GM18511 (cell line): Measurements from ENCODE around the gene TMEM95.
A peak's percentile ranks its signal among the peaks of the same experiment; 100 is the strongest.
"Not testable (repeated sequence)": the region's sequence is repeated elsewhere in the genome, so short reads cannot be mapped to it uniquely, and the experiment has no call there.

Source experiments
- ATAC-seq: cut with Tn5 transposase; IDR thresholded peaks from one replicate; pipeline ENCODE4 v1.9.1; 2021; ENCODE audit warnings: mild to moderate bottlenecking, moderate library complexity; ENCODE audit not compliant: unreplicated experiment

Gene TMEM95

DNA sequence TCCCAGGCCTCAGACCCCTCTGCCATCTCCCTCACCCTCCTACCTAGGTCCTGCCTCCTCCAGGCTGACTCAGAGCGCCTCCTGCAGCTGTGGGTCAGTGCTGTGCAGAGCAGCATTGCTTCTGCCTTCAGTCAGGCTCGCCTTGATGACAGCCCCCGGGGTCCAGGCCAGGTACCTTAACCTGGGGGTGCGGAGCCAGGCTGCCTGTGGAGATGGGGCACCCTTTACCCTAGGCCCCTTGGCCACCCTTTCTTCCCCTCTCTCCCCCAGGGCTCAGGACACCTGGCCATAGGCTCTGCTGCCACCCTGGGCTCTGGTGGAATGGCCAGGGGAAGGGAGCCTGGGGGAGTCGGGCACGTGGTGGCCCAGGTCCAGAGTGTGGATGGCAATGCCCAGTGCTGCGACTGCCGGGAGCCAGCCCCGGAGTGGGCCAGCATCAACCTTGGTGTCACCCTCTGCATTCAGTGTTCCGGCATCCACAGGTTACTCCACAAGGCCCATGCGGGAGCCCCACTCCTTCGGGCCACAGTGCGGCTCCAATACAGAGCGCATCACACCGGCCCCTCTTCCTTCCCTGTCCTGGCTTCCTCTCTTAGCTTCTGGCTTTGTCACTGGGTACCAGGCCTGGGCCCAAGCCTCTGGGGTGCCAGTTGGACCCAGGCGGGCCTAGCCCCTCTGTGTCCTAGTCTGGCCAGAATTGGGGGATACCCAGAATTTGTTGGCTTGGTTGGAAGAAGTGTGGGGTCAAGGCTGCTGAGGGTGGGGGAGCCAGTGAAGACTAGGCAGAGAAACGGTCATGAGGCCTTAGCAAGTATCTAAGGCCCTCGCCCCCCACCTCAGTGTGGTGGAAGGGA, 8.0 kb upstream of the TMEM95 start:
- no peak for ATAC-seq

DNA sequence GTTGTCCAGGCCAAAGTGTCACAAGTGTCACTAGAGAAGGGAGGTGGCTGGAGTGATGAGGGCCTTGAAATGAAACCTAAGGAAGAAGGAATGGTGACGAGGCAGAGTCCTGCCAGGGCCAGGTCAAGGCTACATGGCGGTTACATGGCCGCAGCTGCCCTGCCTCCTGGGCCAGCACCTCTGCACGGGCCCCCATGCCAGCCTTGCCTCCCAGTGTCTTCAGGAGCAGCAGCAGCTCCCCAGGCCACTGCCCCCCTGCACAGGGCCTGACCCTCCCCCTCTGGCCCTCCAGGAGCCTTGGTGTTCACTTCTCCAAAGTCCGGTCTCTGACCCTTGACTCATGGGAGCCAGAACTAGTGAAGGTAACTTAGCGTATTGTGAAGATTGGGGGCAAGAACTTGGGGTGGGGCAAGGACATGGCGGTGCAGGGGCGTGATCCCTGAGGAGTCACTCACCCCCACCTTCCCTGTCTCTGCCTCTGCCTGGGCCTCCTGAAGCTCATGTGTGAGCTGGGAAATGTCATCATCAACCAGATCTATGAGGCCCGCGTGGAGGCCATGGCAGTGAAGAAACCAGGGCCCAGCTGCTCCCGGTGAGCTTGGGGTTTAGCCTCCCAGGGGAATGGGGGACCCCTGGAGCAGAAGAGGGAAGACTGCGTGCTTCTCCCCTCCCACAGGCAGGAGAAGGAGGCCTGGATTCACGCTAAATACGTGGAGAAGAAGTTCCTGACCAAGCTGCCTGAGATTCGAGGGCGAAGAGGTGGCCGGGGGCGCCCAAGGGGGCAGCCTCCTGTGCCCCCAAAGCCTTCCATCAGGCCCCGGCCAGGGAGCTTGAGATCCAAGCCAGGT, 7.1 kb upstream of the TMEM95 start:
- ATAC-seq = no peak

DNA sequence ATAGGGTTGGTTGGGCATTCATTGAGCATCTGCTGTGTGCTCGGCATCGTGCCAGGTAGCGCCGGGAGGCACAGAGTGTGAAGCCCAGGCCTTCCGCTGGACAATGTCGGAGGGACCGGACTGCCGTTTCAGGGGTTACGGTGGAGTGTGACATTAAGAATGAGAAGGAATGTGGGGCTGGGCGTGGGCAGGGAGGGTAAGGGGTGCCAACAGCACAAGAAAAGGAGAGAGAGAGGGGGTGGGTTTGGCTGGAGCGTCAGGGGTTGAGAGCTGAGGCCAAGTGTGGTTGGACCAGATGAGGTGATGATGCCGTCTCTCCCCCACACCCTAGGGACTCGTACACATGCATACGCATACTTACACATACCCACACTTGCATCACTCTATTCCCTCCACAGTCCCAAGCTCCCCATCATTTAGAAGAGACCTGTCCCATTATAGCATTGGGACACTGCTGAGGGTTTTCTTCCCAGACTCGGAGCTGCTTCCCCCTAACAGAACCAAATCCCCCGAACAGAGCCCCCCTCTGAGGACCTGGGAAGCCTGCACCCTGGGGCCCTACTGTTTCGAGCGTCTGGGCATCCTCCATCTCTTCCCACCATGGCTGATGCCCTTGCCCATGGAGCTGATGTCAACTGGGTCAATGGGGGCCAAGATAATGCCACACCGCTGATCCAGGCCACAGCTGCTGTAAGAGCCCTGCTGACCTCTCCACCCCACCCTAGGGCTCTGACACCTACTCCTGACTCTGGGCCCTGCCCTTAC, 6.3 kb upstream of the TMEM95 start:
- ATAC-seq = no peak

DNA sequence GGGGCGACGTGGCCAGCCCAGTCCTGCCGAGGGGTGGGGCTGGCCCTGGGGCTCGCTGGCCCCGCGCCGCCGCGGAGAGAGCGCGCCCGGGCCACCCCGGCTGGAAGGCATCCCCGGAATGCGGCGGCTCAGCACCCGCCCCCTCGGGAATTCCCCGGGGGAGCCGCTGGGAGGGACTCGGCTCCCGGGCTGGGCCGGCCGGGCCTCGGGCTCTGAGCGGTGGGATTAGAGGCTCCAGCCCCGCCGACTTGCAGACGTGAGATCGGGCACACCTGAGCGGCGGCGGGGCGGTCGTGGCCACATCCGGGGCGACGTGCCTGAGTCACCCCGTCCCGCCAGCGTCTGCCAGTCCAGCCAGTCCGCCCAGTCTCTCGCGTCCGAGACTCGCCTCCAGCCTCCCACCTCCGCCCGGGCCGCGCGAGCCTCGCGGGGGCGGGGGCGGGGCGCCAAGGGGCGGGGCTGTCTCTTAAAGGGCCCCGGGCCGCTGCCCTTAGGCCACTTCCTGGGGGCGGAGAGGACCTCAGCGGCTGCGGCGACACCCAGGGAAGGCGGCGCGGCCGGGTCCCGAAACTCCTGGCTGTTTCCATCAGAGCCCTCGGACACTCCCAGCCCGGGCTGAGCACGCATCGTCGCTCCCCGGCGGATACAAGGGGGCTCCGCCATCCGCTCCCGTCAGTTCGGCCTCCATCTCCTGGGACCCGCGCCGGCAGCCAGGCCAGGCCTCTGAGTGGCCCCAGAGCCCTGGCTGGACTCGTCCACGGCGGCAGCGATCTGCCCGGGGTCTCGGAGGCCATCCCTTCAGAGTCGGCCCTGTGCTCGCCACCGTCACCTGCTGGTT, 3.1 kb upstream of the TMEM95 start, which contains the start of gene KCTD11:
Gene KCTD11 (plus strand): TSS at position 498 of the 838 bp plus-strand sequence.
- peak; percentile 75 for ATAC-seq

DNA sequence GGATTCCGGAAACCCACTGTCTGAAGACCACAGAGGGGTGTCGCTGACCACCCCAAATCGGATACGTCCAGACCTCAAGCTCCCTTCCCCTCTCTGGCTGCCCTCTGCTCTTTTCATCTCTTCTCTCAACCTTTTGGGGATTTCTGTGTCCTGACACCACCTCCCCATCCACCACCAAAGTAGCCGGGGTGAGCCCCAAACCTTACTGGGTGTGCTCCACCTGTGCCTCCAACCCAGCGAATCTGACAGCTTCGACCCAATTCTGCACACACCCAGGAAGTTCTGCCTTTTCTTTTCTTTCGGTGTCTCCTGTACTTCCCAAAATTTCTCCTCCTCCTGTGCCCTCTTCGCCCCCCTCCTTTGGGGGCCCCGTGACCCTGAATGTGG, 2.5 kb upstream of the TMEM95 start:
- no peak for ATAC-seq

DNA sequence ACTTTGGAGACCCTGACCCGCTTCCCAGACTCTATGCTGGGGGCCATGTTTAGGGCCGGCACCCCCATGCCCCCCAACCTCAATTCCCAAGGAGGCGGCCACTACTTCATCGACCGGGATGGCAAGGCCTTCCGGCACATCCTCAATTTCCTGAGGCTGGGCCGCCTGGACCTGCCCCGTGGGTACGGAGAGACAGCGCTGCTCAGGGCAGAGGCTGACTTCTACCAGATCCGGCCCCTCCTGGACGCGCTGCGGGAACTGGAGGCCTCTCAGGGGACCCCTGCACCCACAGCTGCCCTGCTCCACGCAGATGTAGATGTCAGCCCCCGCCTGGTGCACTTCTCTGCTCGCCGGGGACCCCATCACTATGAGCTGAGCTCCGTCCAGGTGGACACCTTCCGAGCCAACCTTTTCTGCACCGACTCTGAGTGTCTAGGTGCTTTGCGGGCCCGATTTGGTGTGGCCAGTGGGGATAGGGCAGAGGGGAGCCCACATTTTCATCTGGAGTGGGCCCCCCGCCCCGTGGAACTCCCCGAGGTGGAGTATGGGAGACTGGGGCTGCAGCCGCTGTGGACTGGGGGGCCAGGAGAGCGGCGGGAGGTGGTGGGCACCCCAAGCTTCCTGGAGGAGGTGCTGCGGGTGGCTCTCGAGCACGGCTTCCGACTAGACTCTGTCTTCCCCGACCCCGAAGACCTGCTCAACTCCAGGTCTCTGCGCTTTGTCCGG, 1.9 kb upstream of the TMEM95 start:
- no peak for ATAC-seq

DNA sequence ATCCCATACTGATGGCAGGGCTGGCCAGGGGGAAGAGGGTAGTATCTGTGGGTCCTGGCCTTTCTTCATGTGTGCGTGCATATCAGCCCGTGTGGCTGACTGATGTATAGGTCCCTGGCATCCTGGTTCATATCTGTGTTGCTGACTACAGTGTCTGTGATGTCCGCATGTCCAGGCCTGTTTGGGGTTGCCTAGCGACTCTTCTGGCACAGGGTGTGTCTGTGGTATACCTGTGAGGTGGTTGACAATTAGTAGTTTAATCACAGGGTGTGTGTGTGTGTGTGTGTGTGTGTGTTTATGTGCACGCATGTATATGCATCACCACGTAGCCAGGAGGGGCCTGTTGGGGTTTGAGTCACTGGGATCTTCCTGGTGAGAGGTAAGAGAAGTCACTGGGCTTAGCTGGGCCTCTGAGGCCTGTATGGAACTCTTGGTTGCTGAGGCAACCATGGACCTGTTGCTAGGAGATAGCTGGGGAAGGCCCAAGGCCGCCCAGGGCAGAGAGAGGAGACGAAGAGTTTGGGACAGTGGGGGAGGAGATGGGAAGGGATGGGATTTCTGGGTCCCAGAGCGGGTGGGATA, 603 bp upstream of the TMEM95 start:
- no peak for ATAC-seq

DNA sequence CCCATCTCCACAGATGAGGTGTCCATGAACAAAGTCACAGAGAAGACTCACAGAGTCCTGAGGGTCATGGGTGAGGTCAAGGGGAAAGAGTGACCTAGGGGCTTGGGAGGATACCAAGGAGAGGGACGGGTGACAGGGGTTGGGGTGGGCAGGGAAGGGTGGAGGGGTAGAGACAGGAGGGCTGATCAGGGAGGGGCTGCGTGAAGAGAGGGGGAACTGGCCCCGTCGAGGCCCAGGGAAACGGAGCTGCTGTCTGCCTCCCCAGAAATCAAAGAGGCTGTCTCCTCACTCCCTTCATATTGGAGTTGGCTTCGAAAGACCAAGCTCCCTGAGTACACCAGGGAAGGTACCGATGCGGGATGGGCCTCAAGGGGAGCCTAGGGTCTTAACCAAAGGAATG, 617 bp downstream of the TMEM95 start:
- no peak for ATAC-seq

DNA sequence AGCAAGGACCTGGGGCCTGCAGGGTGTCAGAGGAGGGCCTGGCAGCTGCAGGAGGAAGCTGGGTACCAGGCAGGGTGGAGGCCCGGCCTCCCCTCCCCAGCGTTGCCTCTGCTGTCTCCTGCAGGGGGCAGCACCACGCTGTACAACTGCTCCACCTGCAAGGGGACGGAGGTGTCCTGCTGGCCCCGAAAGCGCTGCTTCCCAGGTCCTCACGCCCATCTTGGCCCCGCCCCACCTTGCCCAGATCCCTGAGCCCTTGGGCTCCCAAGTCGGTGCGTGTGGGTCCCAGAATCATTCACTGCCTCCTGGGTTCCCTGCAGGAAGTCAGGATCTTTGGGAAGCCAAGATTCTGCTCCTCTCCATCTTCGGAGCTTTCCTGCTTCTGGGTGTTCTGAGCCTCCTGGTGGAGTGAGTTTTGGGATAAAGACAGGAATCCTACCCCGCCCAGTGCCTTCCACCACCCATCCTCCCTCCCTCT, 1.2 kb downstream of the TMEM95 start:
- no peak for ATAC-seq

DNA sequence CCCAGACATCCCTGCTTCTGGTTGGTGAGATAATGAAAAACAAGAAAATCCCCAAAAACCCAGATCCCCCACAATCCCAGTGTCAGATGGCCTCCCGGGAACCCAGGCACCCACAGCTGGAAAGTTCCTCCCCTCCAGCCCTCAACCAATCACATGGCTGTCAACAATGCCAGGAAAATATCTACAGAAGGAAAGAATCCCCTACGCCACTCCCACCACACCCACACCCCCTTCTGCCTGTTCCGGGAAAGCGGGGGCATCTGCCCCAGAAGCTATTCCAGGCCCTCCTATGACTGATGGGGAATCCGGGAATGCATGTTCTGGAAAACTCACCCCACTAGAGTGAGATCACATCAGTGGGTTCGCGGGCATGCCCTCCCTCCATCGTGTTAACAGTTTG, 1.8 kb downstream of the TMEM95 start:
- no peak for ATAC-seq

DNA sequence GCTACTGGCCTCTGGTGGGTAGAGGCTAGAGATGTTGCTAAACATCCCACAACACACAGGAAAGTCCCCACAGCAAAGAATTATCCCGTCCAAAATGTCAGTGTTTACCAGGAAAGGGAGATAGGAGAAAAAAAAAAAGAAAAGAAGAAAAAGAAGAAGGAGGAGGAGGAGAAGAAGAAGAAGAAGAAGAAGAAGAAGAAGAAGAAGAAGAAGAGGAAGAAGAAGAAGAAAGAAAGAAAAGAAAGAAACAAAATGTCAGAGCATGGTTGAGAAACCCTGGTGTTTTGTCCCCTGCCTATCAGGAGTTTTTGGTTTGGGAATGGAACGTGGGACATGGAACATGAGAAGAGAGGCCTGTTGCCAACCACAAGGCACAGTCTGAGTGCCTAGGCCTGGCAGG, 2.4 kb downstream of the TMEM95 start:
- no peak for ATAC-seq

DNA sequence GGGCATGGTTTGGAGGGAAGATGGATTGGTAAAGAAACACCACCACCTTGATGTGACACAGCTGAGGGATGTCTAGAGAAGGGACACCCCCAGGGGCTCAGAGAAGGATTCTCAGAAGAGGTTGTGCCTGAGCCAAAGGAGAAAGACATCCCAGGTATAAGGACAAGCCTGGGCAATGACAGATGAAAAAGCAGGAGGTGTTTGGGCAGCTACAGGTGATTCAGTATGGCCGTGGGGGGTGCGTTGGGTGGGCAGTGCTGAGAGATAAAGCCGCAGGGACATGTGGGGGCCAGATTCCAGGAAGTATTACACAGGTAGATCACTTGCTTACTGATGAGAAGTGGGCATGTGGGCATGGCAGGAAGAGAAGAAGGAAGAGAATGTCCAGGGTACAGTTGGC, 7.0 kb downstream of the TMEM95 start:
- no peak for ATAC-seq

DNA sequence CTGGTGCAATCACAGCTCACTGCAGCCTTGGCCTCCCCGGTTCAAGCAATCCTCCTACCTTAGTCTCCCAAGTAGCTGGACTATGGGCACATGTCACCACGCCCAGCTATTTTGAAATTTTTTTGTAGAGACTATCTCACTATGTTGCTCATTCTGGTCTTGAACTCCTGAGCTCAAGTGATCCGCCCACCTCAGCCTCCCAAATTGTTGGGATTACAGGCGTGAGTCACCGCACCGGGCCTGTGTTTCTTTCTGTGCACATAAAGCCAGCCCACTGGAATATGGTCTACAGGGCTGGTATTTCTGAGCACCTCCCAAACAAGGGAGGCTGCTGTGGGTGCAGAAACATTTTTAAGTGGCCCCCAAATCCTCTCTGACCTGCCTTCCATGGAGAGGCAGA, 8.4 kb downstream of the TMEM95 start:
- ATAC-seq = no peak

DNA sequence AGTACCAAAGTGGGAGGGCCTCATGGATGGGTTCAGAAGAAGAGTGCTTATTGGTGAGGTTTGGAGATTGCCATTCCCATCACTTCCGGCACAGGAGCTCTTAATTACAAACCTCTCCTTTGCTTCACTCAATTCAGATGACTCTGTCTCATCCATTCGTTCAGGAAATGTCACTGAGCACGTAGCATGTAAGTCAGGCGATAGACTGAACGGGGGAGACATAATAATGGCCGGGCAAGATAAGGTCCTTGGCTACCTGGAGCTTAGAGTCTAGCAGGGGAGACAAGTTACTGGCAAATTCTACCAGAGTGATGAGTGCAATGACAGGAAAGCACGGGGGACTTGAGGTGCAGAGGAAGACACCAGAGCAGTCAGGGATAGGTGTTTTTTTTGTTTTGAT, 11.0 kb downstream of the TMEM95 start:
- not testable (repeated sequence) for ATAC-seq

DNA sequence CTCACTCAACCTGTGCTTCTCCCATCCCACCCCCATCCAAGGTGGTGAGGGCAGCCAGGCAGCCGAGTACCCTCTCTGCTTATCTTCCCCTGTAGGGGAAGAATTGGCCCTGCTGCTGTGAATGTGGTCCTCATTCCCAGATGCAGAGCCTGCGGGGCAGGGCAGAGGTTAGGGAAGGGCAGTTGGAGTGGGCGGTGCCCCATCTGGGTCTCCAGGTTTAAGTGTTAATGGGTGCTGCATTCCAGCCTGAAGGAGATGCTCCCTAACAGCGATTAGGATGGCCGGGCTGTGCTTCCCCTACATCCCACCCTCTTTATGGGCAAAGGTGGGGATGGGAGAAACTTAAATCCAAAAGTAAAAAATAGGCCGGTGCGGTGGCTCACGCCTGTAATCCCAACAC, 12.1 kb downstream of the TMEM95 start:
- ATAC-seq = no peak

DNA sequence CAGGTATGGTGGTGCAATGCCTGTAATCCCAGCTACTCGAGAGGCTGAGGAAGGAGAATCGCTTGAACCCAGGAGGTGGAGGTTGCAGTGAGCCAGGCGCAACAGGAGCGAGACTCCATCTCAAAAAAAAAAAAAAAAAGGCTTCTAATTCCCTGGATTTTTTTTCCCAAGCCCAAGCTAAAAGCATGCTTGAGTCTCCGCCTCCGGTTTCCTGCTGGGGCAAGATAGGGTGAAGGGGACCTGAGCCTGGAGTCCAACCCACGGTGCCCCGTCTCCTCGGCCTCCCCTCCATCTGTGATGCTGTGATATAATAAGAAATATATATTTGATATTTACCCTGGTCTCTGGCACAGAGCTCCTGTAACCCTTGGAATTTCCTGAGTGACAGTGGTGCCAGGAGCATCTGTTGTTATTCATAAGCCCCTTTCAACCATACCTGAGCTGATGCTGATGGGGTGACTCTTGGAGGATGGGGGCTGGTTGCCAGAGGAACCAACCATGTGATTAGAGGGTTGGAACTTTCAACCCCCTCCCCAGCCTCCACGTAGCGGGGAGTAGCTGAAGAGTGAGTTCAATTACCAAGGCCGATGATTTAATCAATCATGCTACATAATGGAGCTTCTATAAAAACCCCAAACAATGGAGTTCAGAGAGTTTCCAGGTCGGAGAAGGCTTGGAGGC, 13.1 kb downstream of the TMEM95 start:
- no peak for ATAC-seq

DNA sequence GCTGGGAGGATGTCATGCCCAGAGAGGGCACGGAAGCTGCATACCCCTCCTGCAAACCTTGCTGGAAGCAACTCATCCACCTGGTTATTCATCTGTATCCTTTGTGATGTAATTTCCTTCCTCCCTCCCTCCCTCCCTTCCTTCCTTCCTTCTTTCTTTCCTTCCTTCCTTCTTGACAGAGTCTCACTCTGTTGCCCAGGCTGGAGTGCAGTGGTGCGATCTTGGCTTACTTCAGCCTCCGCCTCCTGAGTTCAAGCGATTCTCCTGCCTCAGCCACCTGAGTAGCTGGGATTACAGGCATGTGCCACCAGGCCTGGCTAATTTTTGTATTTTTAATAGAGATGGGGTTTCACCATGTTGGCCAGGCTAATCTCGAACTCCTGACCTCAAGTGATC, 13.6 kb downstream of the TMEM95 start:
- not testable (repeated sequence) for ATAC-seq

DNA sequence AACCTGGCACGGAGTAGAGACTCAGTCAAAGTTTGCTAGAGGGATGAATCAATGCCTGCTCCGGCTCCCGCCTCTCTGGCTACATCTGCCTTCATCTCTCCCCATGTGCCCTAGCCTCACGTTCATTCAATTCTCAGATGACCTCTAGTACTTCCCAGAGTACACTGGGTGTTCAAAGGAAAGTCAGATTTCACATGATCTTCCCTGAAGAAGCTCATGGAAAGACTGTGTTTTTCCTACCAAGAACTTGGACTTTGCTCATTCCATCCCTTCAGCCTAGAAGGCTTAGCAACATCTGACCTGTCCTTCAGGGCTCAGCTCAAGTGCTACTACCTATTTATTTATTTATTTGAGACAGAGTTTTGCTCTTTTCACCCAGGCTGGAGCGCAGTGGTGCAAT, 14.9 kb downstream of the TMEM95 start:
- ATAC-seq = no peak

DNA sequence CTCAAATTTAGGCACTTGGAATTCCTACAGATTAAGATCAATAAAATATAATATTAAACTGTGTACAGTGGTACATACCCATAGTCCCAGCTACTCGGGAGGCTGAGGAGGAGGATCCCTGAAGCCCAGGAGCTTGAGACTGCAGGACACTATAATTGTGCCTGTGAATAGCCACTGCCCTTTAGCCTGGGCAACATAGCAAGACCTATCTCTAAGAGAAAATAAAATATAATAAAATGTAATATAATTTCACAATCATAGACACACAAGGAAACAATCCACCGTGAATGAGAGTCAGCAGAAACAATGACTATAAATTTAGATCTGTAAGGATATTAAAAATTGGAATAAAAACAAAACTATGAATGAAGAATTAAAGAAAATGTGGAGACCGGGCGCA, 15.9 kb downstream of the TMEM95 start:
- ATAC-seq = no peak
